Subcutaneous adipose tissue (tissue), 4 donors: Measurements from ENCODE around the gene CHERP. TPM values are rescaled to one million over a fixed set of nuclear protein-coding genes. Genes with fewer than 3 reads are reported as not detected.

ENCODE experiments used
- CTCF ChIP-seq: fragments of 450-650 bp; IDR thresholded peaks from one replicate; pipeline ENCODE4 v1.5.1; 2016; ENCODE audit warnings: low read depth, mild to moderate bottlenecking, control low read depth, antibody characterized with exemption, moderate library complexity
- total RNA-seq, 4 donors: library from RNA; depleted of rRNA; stranded (reverse); fragments of >200 nt; gene quantifications; one replicate each; pipeline ENCODE4 v1.1.0, GENCODE V29; 2016

Gene CHERP
- total RNA-seq, 4 donors from 2014 or later, result 6.4 to 12.2 (median 10.5) TPM

- TF ChIP-seq CTCF, result no peak
Observed at GRCh38 chr19:16586991-16587832, 45.0 kb upstream of the CHERP start.

GRCh38 chr19:16586477-16586871 is 44.2 kb upstream of the CHERP start:
- no peak for TF ChIP-seq CTCF

- TF ChIP-seq CTCF, result no peak
Observed at GRCh38 chr19:16585808-16586476, 43.7 kb upstream of the CHERP start.

- TF ChIP-seq CTCF, result no peak
Observed at GRCh38 chr19:16585094-16585801, 43.0 kb upstream of the CHERP start.

GRCh38 chr19:16584248-16585093 is 42.2 kb upstream of the CHERP start:
- no peak for TF ChIP-seq CTCF

- no peak for TF ChIP-seq CTCF
Observed at GRCh38 chr19:16582486-16583261, 40.4 kb upstream of the CHERP start.
